SK-N-SH treated with all-trans-retinoic acid at 6 μM for 48 hours (cell line): ENCODE data around the gene RASIP1.

Source experiments
- ATAC-seq: fragments of 200-7000 bp; cut with Tn5 transposase; 3 replicates; pipeline ENCODE4 v1.9.1; 2020; ENCODE audit warnings: mild to moderate bottlenecking, moderate library complexity
- ARNTL ChIP-seq: fragments of 450-650 bp; formaldehyde crosslinking; IDR thresholded peaks from 2 replicates; pipeline ENCODE4 v1.5.0; 2020; ENCODE audit warnings: low read depth, mild to moderate bottlenecking, moderate library complexity, borderline replicate concordance
- BACH2 ChIP-seq: fragments of 250-450 bp; sonication (Bioruptor Pico); IDR thresholded peaks from 2 replicates; pipeline ENCODE4 v1.9.0; 2021; ENCODE audit warnings: mild to moderate bottlenecking, borderline replicate concordance
- CREB5 ChIP-seq: fragments of 250-450 bp; sonication (Bioruptor Pico); IDR thresholded peaks from 2 replicates; pipeline ENCODE4 v1.5.1; 2020; ENCODE audit warnings: low read depth, mild to moderate bottlenecking, moderate library complexity
- CSDC2 ChIP-seq: fragments of 250-450 bp; sonication (Bioruptor Pico); IDR thresholded peaks from 2 replicates; pipeline ENCODE4 v1.5.0; 2020; ENCODE audit warnings: mild to moderate bottlenecking, moderate library complexity
- ISL1 ChIP-seq: fragments of 250-450 bp; sonication (Bioruptor Pico); IDR thresholded peaks from 2 replicates; pipeline ENCODE4 v2.1.2; 2022; ENCODE audit warnings: mild to moderate bottlenecking, moderate library complexity
- OSR1 ChIP-seq: fragments of 250-450 bp; sonication (Bioruptor Pico); IDR thresholded peaks from 2 replicates; pipeline ENCODE4 v1.8.0; 2022; ENCODE audit warnings: moderate library complexity, mild to moderate bottlenecking, inconsistent platforms
- PATZ1 ChIP-seq: fragments of 250-450 bp; sonication (Bioruptor Pico); IDR thresholded peaks from 2 replicates; pipeline ENCODE4 v1.8.0; 2020; ENCODE audit warnings: mild to moderate bottlenecking, moderate library complexity, borderline replicate concordance
- POU6F1 ChIP-seq: fragments of 250-450 bp; sonication (Bioruptor Pico); IDR thresholded peaks from 2 replicates; pipeline ENCODE4 v1.8.0; 2021; ENCODE audit warnings: low read depth, mild to moderate bottlenecking, moderate library complexity, borderline replicate concordance
- PPARA ChIP-seq: fragments of 250-450 bp; sonication (Bioruptor Pico); IDR thresholded peaks from 2 replicates; pipeline ENCODE4 v1.5.0; 2020; ENCODE audit warnings: mild to moderate bottlenecking, borderline replicate concordance
- SNAI2 ChIP-seq: fragments of 250-450 bp; sonication (Bioruptor Pico); IDR thresholded peaks from 2 replicates; pipeline ENCODE4 v1.5.0; 2020; ENCODE audit warnings: mild to moderate bottlenecking, moderate library complexity
- TCF4 ChIP-seq: fragments of 250-450 bp; sonication (Bioruptor Pico); IDR thresholded peaks from 2 replicates; pipeline ENCODE4 v1.8.0; 2021; ENCODE audit warnings: mild to moderate bottlenecking, moderate library complexity, borderline replicate concordance
- TOX ChIP-seq: fragments of 250-450 bp; sonication (Bioruptor Pico); IDR thresholded peaks from 2 replicates; pipeline ENCODE4 v1.8.0; 2021; ENCODE audit warnings: mild to moderate bottlenecking, moderate library complexity, borderline replicate concordance
- TSHZ2 ChIP-seq: fragments of 250-450 bp; sonication (Bioruptor Pico); IDR thresholded peaks from 2 replicates; pipeline ENCODE4 v1.5.0; 2020; ENCODE audit warnings: mild to moderate bottlenecking, moderate library complexity
- ZC3H10 ChIP-seq: fragments of 250-450 bp; sonication (Bioruptor Pico); IDR thresholded peaks from 2 replicates; pipeline ENCODE4 v1.5.1; 2021; ENCODE audit warnings: mild to moderate bottlenecking, moderate library complexity
- ZFP30 ChIP-seq: fragments of 450-650 bp; formaldehyde crosslinking; IDR thresholded peaks from 2 replicates; pipeline ENCODE4 v1.5.0; 2022; ENCODE audit warnings: mild to moderate bottlenecking, moderate library complexity
- ZNF565 ChIP-seq: fragments of 450-650 bp; formaldehyde crosslinking; conservative IDR thresholded peaks from 2 replicates; pipeline ENCODE4 v1.5.0; 2020; ENCODE audit warnings: low read depth, mild to moderate bottlenecking, moderate library complexity
- ZNF70 ChIP-seq: fragments of 450-650 bp; formaldehyde crosslinking; IDR thresholded peaks from 2 replicates; pipeline ENCODE4 v1.5.0; 2020; ENCODE audit warnings: mild to moderate bottlenecking, moderate library complexity
- ZNF8 ChIP-seq: fragments of 450-650 bp; formaldehyde crosslinking; IDR thresholded peaks from 2 replicates; pipeline ENCODE4 v1.5.0; 2020; ENCODE audit warnings: mild to moderate bottlenecking, moderate library complexity

RASIP1 gene

GRCh38 chr19:48749571-48750198 is 9.3 kb upstream of the RASIP1 start:
- no peak for ATAC-seq
- TF ChIP-seq TCF4 (CRISPR knock-in tag) (no peak), CREB5 (no peak), ZNF8 (CRISPR knock-in tag) (no peak), TSHZ2 (no peak), BACH2 (no peak), SNAI2 (no peak), ZFP30 (CRISPR knock-in tag) (no peak), POU6F1 (CRISPR knock-in tag) (no peak), OSR1 (CRISPR knock-in tag) (no peak), ARNTL (CRISPR knock-in tag) (no peak), ZNF565 (CRISPR knock-in tag) (no peak), ZC3H10 (CRISPR knock-in tag) (no peak), CSDC2 (CRISPR knock-in tag) (no peak), ZNF70 (CRISPR knock-in tag) (no peak), PPARA (CRISPR knock-in tag) (no peak), ISL1 (CRISPR knock-in tag) (no peak)
- TF ChIP-seq, all 23 proteins: peak for 0

GRCh38 chr19:48746738-48747575 is 6.5 kb upstream of the RASIP1 start, which contains the start of gene IZUMO1:
Gene IZUMO1, minus strand, starts transcription at chr19:48746909. Its CDS starts 1,050 bp downstream, at chr19:48745859.
- ATAC-seq, result peak; percentile 97

GRCh38 chr19:48746110-48746509 is 5.7 kb upstream of the RASIP1 start:
- ATAC-seq, result no peak
- no peak for TF ChIP-seq OSR1 (CRISPR knock-in tag)
- TF ChIP-seq PPARA (CRISPR knock-in tag), result no peak
- TF ChIP-seq CSDC2 (CRISPR knock-in tag), result no peak
- no peak for TF ChIP-seq TOX (CRISPR knock-in tag)
- TF ChIP-seq ZNF565 (CRISPR knock-in tag), result no peak
- TF ChIP-seq ARNTL (CRISPR knock-in tag), result no peak
- no peak for TF ChIP-seq ISL1 (CRISPR knock-in tag)
- no peak for TF ChIP-seq BACH2
- TF ChIP-seq CREB5, result no peak
- no peak for TF ChIP-seq ZC3H10 (CRISPR knock-in tag)
- no peak for TF ChIP-seq POU6F1 (CRISPR knock-in tag)
- TF ChIP-seq TCF4 (CRISPR knock-in tag), result no peak

More at GRCh38 chr19:48746738-48747575, 6.5 kb upstream of the RASIP1 start, which contains the start of gene IZUMO1:
- TF ChIP-seq ZNF70 (CRISPR knock-in tag), result no peak
- no peak for TF ChIP-seq TCF4 (CRISPR knock-in tag)
- no peak for TF ChIP-seq OSR1 (CRISPR knock-in tag)
- TF ChIP-seq TOX (CRISPR knock-in tag), result no peak
- TF ChIP-seq BACH2, result no peak
- no peak for TF ChIP-seq ZNF8 (CRISPR knock-in tag)
- no peak for TF ChIP-seq ZNF565 (CRISPR knock-in tag)
- no peak for TF ChIP-seq ISL1 (CRISPR knock-in tag)
- peak; percentile 90; the same call in 1 of the 2 replicates for TF ChIP-seq PATZ1 (CRISPR knock-in tag)
